ENCODE results near the gene CAT.

CAT gene

DNA sequence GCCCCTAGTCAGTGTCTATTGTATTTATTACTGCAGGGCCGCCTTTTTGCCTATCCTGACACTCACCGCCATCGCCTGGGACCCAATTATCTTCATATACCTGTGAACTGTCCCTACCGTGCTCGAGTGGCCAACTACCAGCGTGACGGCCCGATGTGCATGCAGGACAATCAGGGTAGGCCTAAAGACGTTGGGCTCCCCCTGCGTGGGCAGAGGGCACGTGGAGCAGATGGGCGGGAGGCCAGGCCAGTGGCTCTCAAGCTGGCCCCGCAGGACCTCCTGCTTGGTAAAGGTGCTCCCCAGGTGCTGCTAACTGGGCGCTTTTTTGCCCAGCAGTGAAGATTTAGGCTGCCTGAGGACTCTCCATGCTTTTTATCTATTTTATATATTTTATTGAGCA is 22.5 kb downstream of the CAT start:
- DNase-seq, result no peak

DNA sequence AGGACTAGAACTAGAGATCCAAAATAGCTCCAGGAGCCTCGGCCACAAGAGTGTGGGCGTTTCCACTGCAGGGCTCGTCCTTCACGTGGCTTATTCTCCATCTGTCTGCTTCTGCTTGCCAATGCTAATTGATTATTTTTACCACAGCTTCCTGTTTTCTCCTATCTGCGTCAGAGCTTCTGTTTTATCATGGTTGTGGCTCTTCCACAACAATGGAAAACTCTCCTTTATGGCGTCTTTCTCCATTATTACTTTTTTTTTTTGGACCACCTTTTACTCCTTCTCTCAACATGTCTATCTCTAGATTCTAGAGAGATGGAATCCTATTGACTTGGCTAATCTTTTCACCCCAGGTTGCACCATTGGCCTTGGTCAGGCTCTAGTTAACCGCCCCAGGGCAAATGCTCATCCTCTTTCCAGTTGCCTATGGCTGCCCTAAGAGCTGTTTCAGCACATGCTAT is 25.9 kb downstream of the CAT start:
- DNase-seq, result no peak

DNA sequence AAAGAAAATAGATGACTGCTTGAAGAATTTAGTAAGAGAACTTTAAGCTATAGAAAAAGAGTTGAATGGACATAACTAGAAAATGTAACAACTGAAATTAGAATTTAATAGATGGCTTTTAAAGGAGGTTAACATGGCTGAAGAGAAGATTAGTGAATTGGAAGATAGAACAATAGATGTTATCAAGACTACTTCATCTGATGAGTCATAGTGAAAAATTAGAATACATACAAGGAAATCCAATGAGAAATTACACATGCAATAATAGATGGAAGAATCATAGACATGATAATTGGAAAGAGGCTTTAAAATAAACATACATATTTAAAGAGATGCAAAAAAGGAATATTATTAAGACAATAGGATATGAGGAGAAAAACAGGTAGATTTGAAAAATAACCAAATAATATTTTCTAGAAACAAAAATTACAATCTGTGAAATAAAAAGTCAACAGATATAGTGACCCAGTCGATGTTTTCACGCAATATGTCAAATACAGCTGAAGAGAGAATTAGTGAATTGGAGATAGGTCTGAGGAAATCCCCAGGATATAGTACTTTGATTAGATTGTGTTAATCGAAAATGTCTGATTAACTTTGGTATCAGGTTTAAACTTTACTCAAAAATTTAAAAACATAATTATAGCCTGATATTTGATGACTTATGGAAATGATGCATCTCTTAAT is 28.2 kb downstream of the CAT start:
- no peak for DNase-seq

DNA sequence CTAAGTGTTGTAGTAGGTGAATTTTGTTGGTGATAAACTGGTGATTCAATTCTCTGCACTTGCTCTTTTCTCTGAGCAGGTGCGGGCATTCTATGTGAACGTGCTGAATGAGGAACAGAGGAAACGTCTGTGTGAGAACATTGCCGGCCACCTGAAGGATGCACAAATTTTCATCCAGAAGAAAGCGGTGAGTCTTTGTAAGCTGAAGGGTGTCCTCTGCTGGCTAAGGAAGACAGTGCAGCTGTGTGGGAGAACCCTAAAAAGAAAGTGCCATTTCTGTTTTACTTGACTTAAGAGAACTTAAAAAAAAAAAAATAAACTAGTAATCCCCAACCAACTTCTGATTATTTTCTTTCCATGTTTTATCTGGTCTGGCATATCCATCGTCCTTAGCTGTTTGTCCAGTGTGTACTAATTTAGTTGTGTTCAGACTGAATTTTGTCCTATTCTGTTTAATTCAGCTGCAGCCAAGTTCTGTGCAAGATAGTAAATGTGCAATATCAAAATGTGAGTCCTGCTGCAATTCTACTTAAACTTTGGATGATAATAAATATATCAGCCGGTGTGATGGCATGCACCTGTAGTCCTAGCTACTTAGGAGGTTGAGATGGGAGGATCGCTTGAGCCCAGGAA is 29.6 kb downstream of the CAT start:
- peak; percentile 1 for DNase-seq

DNA sequence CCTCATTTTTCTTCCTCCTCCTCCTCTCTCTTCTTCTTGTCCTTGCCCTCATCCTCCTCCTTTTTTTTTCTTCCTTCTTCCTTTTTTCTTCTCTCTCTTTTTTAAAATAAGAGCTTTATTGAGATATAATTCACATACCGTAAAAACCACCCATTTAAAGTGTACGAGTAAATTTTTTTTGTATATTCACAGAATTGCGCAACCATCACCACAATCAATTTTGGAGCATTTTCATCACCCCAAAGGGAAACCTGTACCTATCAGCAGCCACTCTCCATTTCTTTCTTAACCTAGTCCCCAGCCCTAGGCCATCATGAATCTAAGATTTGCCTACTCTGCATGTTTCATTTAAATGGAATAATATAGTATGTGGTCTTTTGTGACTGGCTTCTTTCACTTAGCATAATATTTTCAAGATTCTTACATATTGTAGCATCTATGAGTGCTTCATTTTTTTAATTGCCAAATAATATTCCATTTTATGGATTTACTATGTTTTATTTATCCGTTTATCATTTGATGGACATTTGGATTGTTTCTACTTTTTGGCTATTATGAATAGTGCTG is 35.0 kb downstream of the CAT start:
- no peak for DNase-seq

DNA sequence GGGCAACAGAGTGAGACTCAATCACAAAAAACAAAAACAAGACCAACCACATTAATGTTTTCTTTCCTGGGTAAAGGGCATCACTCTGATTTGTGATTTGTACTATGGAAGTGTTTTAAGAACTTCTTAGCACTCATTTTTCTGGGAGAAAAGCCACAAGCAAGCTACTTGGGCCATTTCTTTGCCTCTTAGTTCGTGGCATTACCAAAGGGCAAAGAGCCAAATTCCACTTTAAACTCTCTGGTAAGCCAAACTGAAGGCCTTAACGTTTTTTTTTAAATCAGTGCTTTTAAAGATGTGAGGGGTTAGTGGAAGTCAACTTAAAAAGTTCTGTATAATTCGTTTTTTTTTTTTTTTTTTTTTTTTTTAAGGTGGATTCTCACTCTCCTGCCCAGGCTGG is 36.9 kb downstream of the CAT start:
- no peak for DNase-seq

DNA sequence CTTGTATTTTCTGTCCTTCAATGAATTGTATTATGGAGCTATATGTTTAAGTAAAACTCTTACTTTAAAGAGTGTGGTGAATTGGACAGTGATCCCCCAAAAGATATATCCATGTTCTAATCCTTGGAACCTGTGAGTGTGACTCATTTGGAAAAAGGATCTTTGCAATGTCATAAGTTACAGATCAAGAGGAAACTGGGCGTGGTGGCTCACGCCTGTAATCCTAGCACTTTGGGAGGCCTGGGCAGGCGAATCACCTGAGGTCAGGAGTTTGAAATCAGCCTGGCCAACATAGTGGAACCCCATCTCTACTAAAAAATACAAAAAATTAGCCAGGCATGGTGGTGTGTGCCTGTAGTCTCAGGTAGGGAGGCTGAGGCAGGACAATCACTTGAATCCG is 38.1 kb downstream of the CAT start:
- DNase-seq, result no peak

DNA sequence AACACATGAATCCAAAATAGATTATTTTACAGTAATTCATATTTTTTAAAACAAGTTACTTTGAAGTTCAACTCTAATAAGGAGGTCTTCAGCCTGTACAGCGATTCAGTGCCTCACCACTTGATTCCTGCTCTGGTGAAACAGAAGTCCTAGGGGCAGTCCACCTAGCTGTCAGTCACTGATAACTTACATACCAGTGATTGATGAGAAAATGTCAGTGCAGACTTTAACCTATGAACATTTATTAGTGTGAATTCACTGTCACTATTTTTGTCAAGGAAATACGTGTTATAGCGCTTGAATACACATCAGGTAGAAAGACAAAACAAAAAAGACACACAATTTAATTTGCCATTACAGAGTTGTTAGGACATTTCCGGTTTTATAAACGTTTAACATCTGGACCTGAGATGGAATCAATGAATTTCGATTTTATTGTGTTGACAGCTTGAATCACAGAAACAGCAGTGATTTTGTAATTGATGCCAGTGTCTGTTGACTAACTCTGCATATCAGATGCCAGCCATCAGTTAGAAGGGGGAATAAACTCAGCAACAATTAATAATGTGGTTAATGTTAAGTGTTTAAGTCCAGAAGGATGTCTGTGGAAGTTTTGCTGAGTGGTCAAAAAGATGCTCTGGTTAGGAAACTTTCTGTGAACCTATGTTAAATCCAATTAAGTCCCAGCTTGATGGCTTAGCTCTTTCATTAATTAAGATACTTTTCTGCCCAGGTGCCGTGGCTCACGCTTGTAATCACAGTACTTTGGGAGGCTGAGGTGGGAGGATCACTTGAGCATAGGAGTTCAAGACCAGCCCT is 40.3 kb downstream of the CAT start:
- DNase-seq, result no peak

DNA sequence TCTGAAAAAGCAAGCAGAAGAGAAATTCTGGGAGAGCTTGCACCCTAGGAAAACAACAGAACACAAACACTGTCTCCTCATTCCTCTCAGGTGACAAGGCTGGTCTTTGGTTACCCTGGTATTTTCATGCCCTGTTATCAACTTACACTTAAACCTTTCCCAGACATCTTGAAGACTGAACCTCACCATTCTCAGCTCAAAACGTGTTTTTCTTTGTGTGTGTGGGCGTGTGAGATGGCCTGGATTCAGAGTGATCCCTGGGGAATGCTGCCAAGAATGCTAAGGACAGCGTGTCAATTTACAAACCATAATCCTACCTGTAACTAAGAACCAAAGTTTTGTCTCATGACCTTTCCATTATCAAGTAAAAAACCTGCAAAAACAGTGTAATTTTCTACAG is 41.6 kb downstream of the CAT start:
- DNase-seq, result no peak

DNA sequence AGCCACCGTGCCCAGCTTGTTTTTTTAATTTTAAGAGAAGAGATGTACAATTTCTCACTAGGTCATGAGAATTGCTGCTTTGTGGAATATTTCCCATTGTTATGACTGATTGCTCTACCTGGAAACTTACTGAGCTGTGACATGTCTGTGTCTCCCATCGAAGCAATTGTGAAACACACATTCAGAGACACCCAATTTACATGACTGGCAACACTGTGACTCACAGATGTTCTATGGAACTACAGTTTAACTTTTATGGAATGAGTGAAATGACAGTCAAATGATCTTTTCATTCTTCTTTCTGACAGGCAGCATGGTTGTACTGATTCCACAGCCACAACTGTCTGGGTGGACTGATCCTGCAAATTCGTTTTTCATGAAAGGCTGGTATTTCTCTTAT is 42.6 kb downstream of the CAT start:
- no peak for DNase-seq

DNA sequence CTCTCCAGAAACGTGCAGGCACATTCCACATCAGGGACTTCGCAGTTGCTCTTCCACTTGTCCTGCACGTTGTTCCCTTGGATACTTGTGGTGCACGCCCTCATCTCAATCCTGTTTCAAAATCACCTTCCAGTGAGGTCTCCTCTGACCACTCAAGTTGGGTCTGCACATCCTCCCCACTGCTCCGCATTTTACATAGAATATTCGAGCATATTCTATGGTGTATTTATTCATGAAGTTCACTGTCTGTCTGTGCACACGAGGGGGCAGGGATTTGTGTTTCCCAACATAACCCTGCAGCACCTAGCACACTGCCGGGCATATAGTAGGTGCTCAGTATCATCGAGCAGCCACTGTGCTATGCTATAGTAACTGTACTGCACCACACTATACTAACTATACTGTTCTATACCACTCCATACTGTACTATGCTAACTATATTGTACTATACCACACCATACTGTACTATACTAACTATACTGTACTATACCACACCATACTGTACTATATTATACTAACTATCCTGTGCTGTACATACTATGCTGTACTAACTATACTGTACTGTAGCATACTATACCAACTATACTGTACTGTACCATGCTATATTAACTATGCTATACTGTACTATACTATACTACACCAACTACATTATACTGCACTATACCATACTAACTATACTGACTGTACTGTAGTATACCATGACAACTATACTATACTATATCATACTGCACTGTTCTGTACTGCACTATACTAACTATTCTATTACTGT is 44.6 kb downstream of the CAT start:
- no peak for DNase-seq

DNA sequence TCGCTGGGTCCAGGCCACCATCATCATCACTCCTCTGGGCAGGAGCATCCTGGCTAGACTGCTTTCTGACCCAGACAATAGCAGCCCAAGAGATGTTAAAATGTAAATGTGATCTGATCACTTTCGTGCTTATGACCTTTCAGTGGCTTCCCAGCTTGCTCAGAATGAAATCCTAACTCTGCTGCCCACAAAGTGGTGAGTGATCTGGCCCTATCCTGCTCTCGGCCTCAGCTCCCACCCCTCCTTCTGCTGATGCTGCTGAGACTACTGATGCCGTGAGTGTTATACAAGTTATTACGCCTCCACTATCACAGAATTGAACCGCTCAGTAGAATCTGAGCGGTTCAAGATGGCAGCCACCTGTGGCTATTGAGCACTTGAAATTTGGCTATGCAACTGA is 48.7 kb downstream of the CAT start:
- DNase-seq, result no peak

DNA sequence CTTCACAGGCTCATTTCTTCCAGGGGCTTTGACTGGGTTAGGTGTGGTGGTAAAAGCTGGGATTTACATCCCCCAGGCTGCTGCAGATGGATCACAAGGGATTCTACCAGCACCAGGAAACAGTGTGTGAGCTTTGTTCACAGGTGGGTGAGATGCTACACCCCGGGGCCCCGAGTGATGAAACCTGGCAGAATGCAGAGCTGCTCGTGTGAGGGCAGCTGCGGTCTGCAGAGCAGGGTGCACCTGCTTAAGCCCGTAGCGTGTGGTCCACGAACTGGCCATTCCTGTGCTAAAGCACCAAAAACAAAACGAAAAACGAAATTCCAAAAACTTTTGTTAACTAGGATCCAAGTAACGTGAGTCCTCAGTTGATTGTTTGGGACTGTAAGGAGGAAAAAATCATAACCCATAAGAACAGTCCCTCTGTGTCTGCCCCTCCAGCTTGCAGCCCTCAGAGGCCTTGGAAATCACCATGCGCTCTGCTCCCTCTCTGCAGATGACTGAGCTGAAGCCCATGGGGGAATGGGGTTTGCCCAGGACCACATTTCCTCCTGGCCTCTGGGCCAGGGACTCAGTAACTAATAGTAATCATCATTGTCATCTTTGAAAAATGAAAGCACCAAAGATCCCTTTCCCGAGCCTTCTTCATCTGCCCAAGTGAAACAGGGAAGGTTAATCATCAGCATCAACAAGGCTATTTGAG is 50.3 kb downstream of the CAT start:
- DNase-seq, result no peak

DNA sequence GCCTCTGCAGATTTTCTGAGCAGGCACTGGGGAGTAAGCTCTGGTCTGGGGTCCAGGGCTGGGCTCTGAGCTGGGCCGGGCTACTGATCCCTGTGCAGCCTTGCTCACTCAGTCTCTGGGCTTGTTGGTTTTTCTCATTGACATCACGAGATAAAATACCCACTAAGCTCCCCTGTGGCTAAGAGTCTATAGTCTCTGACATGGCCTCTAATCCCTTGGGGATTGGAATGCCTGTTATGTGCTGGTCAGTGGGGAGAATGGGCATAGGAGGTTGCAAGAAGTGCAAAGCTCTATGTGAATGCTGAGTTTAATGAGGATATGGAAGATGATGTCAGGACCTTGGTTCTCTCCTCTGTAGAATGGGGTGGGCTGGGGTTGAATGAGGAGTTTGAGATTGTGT is 51.6 kb downstream of the CAT start:
- DNase-seq, result no peak

DNA sequence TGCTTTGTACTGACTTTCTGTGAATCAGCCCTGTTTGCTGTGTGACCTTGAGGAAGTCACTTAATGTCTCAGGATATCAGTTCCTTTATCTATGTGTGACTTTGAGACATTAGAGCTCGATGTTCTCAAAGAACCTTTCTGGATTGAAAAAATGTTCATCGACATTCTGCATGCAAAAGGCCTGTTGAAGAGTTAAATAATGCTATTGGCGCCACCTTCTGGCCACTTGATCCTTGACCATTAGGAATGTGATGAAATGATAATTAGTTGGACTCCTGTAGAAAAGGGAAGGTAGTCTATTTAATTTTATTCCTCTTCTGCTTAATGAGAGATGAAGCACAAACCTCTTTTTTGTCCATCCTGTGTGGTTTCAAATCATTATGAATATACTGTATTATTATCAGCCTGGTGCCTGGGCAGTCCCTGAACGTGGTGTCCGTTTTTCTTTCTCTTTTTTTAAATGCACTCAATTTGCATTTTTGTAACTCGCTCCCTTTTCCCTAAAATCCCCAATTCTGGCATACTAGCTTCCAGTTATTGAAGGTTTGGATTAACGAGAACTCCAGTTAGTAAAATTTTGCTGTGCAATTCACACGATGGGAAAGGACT is 54.2 kb downstream of the CAT start:
- DNase-seq, result peak; percentile 37

DNA sequence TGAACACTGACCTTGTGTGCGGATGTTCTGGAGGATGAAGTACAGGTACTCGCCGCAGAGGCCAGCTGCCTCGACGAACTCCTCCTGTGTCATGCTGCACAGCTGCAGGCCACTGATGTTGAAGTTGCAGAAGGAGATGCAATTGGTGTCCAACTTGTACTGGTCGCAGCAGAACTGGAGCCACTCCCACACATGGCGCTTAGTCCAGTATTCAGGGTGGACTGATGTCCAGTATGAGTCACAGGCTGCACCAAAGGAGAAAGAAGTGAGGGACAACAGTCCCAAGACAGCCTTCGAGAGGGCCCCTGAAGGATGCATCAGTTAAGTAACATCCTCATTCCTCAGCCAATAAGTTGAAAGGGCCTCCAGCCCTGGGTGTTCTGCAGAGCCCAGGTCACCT is 54.7 kb downstream of the CAT start:
- no peak for DNase-seq

DNA sequence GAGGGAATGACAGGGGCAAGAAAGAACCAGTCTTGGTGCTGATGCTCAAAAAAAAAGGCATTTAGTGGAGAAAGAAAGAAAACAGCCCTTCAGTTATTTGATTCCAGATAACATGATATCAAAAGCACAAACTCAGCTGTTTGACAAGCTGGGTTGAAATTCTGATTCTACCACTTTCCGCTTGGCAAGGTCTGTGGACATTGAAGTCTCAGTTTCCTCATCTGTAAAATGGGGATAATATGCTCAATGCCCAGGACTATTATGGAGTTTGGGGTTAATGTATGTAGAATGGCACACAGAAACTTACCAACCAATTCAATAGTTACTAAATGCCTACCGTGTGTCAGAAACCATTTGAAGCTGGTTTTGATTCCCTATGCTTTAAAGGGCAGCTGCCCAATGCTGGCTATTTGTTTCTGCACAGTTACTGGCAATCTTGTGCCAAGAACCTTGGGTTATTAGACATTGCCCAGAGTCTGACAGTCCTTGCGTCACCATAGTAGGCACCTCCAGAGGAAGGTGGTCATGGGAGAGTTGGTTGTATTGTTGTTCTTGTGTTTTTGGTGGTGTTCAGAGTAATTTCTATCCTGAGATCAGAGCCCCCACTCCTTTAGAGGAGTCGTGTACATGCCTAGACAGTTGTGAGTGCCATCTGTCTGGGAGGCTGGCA is 55.3 kb downstream of the CAT start:
- no peak for DNase-seq

DNA sequence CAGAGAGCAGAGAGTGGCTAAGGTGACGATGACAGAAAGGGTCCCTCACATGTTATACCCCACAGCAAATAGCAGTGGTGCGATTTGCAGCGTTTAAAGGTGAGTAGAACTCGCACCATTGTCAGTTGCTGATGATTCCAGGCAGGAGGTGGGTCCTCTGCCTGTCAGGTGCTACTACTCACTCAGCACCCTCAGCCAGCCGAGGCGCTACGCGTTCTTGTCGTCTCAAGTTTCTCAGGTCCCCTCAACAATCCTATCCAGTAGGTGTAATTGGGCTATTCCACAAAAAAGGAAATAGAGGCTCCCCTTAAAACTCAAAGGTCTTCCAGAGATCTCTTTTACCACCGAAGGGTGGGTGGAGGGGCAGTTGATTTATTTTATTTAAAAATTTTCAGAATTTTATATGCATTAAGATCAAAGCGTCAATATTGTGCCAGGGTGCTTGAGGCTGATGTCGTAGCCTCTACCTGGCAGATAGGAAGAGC is 56.5 kb downstream of the CAT start:
- no peak for DNase-seq

DNA sequence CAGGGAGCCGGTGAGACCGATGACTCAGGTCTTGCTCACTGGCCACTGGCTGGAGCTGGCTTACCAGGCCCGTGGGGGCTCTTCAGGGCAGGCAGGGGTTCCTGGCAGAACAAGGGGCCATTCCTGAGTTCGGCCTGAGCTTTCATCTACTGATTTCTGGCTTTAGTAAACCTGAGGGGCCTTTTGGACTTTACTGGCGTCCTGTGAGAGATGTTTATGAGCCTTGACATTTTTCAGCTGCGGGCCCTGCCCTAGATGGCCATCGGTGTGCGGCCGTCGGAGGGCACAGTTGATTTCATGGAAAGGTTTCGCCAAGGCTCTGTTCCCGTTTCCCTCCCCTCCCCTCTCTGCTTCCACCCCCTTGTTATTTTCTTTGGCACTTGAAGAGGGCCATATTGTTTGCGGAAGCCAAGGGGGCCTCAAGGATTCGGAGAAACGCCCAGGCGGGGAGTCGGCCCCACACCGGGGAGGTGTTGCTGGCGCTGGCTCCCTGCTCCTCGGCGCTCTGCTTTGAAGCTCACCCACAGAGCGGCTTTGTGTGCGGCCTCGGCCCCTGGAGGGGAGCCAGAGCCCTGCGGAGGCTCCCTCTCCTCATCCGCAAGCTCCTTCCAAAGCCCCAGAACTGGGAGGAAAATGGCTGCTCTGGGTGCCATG is 57.1 kb downstream of the CAT start:
- DNase-seq, result no peak

DNA sequence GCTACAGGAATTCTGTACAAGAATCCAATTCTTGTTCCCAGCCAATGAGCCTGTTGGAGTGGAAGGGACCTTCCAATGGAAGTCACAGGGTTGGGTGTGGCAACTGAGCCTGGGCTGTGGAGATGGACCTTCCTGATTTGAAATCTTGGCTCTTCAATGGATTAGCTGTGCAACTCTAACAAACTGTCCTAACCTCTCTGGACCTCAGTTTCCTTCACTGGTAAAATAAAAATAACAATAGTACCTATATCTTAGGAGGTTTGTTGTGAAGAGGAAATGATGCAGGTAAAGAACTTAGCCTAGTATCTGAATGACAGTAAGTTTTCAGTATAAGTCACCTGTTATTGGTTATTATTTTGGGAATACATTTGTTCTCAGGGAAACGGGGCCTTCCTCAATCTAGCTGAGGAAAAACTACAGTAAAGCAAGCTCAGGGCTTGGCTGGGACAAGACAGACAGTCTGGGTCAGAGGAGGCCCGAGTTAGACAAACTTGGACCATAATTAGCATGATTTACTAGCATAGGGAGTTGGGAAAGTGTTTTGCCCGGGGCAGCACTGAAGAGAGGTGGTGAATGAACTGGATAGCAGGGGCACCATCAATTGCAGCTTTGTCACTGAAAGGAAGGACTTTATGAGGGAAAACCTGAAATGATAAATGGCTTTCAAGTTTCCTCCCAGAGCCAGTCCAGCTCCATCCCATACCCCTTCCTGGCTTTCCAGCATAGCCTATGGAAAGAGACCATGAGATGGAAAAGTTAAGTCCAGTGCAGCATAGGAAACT is 61.2 kb downstream of the CAT start:
- no peak for DNase-seq
